Gastroesophageal sphincter (tissue), 4 donors: Measurements from ENCODE around the gene PACSIN3. TPM values are rescaled to one million over a fixed set of nuclear protein-coding genes. Genes with fewer than 3 reads are reported as not detected.

Source experiments
- ATAC-seq: fragments of 150-250 bp; one replicate; pipeline ENCODE4 v1.9.1; 2016; ENCODE audit warnings: mild to moderate bottlenecking, moderate library complexity
- H3K27ac ChIP-seq, 4 donors: fragments of 200-600 bp; sonication (generic) in 3 of 4; 1 replicate in 3 of 4; 2 replicates in 1 of 4; pipeline ENCODE4 v1.5.1; 2016 to 2019
- H3K27me3 ChIP-seq: fragments of 200-600 bp; sonication (generic); one replicate; pipeline ENCODE4 v1.5.1; 2019
- H3K36me3 ChIP-seq, 2 donors: fragments of 200-600 bp; sonication (generic); one replicate each; pipeline ENCODE4 v1.5.1; 2019; ENCODE audit warnings: control low read depth in 1 of 2
- H3K4me1 ChIP-seq, 3 donors: fragments of 200-600 bp; sonication (generic); 1 replicate in 2 of 3; 2 replicates in 1 of 3; pipeline ENCODE4 v1.5.1; 2016 to 2019; ENCODE audit warnings: control low read depth in 2 of 3
- H3K4me3 ChIP-seq, 2 donors: fragments of 200-600 bp; sonication (generic); one replicate each; pipeline ENCODE4 v1.5.1; 2019; ENCODE audit warnings: mild to moderate bottlenecking in 1 of 2, moderate library complexity in 1 of 2
- H3K9me3 ChIP-seq, 3 donors: fragments of 200-600 bp; sonication (generic); one replicate each; pipeline ENCODE4 v1.5.1; 2017 to 2019; ENCODE audit warnings: control low read depth in 2 of 3
- CTCF ChIP-seq, 4 experiments: fragments of 200-600 bp in 2 of 4; fragments of 450-650 bp in 2 of 4; sonication (generic) in 1 of 4; IDR thresholded peaks; one replicate each; pipeline ENCODE4 v1.5.1; 2017 to 2019; ENCODE audit warnings: antibody characterized with exemption in 4 of 4, mild to moderate bottlenecking in 2 of 4, moderate library complexity in 2 of 4
- EP300 ChIP-seq: sonication (generic); formaldehyde crosslinking; IDR thresholded peaks from one replicate; pipeline ENCODE4 v1.6.1; 2017; ENCODE audit warnings: antibody characterized with exemption, mild to moderate bottlenecking
- POLR2A ChIP-seq, 2 donors: fragments of 450-650 bp; IDR thresholded peaks; one replicate each; pipeline ENCODE4 v1.6.1; 2017; ENCODE audit warnings: antibody characterized with exemption in 2 of 2, mild to moderate bottlenecking in 2 of 2, moderate library complexity in 1 of 2
- POLR2AphosphoS5 ChIP-seq: sonication (generic); formaldehyde crosslinking; IDR thresholded peaks from one replicate; pipeline ENCODE4 v1.6.1; 2017; ENCODE audit warnings: antibody characterized with exemption
- WGBS, 2 donors: methylation state at CpG; one replicate each; pipeline ENCODE4 v1.1.5; 2018; ENCODE audit warnings: low coverage in 1 of 2; 5-methylcytosine and 5-hydroxymethylcytosine counted together
- total RNA-seq, 4 donors: library from RNA; depleted of rRNA; stranded (reverse); fragments of >200 nt; gene quantifications; one replicate each; pipeline ENCODE4 v1.1.0, GENCODE V29; 2016

The PACSIN3 gene
- total RNA-seq, 4 donors from 2014 or later = 61.3 to 74.9 (median 65.3) TPM

GRCh38 chr11:47180006-47180787 is 6.0 kb downstream of the PACSIN3 start:
- H3K27ac ChIP-seq = no peak overlapping the region
- ATAC-seq = no peak
- peaks cover 0 to 46% of the 10 kb centered on the region in 2 donors for H3K36me3 ChIP-seq
- TF ChIP-seq POLR2AphosphoS5 (no peak), CTCF (IDR thresholded peaks at IDR 0.05) (no peak), POLR2A (IDR thresholded peaks at IDR 0.05) (no peak), EP300 (no peak)
- WGBS, 2 donors = 78 to 93% methylated on average over 3 to 13 of the region's 35 CpGs
- no peak overlapping the region for H3K4me3 ChIP-seq
- peaks cover 3 to 57% (median 26%) of the 10 kb centered on the region in 3 donors for H3K4me1 ChIP-seq
- no peaks in the 10 kb centered on the region for H3K27me3 ChIP-seq
- H3K9me3 ChIP-seq = no peaks in the 10 kb centered on the region

GRCh38 chr11:47179655-47179991 is 6.6 kb downstream of the PACSIN3 start:
- TF ChIP-seq POLR2AphosphoS5 = no peak
- no peak for TF ChIP-seq EP300
- TF ChIP-seq CTCF (IDR thresholded peaks at IDR 0.05) = peak in 3 of 4 experiments; percentile 38 to 44 (median 39)
- TF ChIP-seq POLR2A (IDR thresholded peaks at IDR 0.05) = no peak
- WGBS, 2 donors = 81 to 100% methylated on average over 1 of the region's 1 CpG
- H3K4me1 ChIP-seq = peaks cover 3 to 57% (median 26%) of the 10 kb centered on the region in 3 donors
- peak overlapping the region in 1 of 4 donors; percentile 99 for H3K27ac ChIP-seq
- no peak for ATAC-seq
- no peaks in the 10 kb centered on the region for H3K27me3 ChIP-seq
- H3K4me3 ChIP-seq = no peak overlapping the region
- no peaks in the 10 kb centered on the region for H3K9me3 ChIP-seq
- peaks cover 0 to 52% of the 10 kb centered on the region in 2 donors for H3K36me3 ChIP-seq

GRCh38 chr11:47178737-47179654 is 7.2 kb downstream of the PACSIN3 start:
- Histone ChIP-seq H3K27me3 (no peaks in the 10 kb centered on the region), H3K4me1 (peaks cover 3 to 55% (median 19%) of the 10 kb centered on the region in 3 donors), H3K36me3 (peaks cover 0 to 56% of the 10 kb centered on the region in 2 donors), H3K4me3 (no peak overlapping the region), H3K9me3 (no peaks in the 10 kb centered on the region), H3K27ac (peak overlapping the region in 3 of 4 donors; percentile 95 to 99 (median 99))
- 90% methylated on average over 6 of the region's 23 CpGs; no CpG with 5 or more reads in 1 of the 2 donors for WGBS, 2 donors
- ATAC-seq = no peak
- TF ChIP-seq EP300 (no peak), POLR2AphosphoS5 (no peak), POLR2A (IDR thresholded peaks at IDR 0.05) (no peak), CTCF (IDR thresholded peaks at IDR 0.05) (no peak)

GRCh38 chr11:47178316-47178715 is 7.9 kb downstream of the PACSIN3 start:
- TF ChIP-seq CTCF (IDR thresholded peaks at IDR 0.05) (no peak), POLR2A (IDR thresholded peaks at IDR 0.05) (no peak), EP300 (no peak), POLR2AphosphoS5 (no peak)
- H3K4me1 ChIP-seq = peaks cover 3 to 55% (median 19%) of the 10 kb centered on the region in 3 donors
- H3K27me3 ChIP-seq = no peaks in the 10 kb centered on the region
- no peaks in the 10 kb centered on the region for H3K9me3 ChIP-seq
- WGBS, 2 donors = 66 to 83% methylated on average over 2 to 5 of the region's 11 CpGs
- peak overlapping the region; percentile 88 to 99 (median 97) for H3K27ac ChIP-seq
- H3K4me3 ChIP-seq = no peak overlapping the region
- ATAC-seq = no peak
- peaks cover 0 to 63% of the 10 kb centered on the region in 2 donors for H3K36me3 ChIP-seq
